H9 (cell line): ENCODE measurements around the gene PHLPP2. TPM values are rescaled to one million over a fixed set of nuclear protein-coding genes. Genes with fewer than 3 reads are reported as not detected.

Source experiments
- DNase-seq: peaks from one replicate; pipeline ENCODE4 v3.0.0-alpha.2; 2017
- H2AFZ ChIP-seq: one replicate; pipeline ENCODE4 v1.6.1; 2013; ENCODE audit warnings: mild to moderate bottlenecking, low read length, control low read depth, moderate library complexity
- H2AK5ac ChIP-seq: 2 replicates; pipeline ENCODE4 v1.6.1; 2013; ENCODE audit warnings: low read length, control low read depth, mixed read lengths; ENCODE audit not compliant: insufficient read length
- H2BK120ac ChIP-seq: one replicate; pipeline ENCODE4 v1.6.1; 2013; ENCODE audit warnings: low read depth, mild to moderate bottlenecking, low read length, control low read depth, inconsistent platforms; ENCODE audit not compliant: poor library complexity, severe bottlenecking
- H2BK12ac ChIP-seq: 2 replicates; pipeline ENCODE4 v1.6.1; 2013; ENCODE audit warnings: low read length, control low read depth, mixed read lengths, low read depth; ENCODE audit not compliant: insufficient read length
- H2BK15ac ChIP-seq: 2 replicates; pipeline ENCODE4 v1.6.1; 2013; ENCODE audit warnings: low read depth, low read length, control low read depth
- H2BK20ac ChIP-seq: one replicate; pipeline ENCODE4 v1.6.1; 2013; ENCODE audit warnings: low read depth, mild to moderate bottlenecking, low read length, control low read depth, inconsistent platforms; ENCODE audit not compliant: poor library complexity, severe bottlenecking
- H2BK5ac ChIP-seq: 2 replicates; pipeline ENCODE4 v1.6.1; 2013; ENCODE audit warnings: low read length, control low read depth, mixed read lengths; ENCODE audit not compliant: insufficient read length
- H3K14ac ChIP-seq: 2 replicates; pipeline ENCODE4 v1.6.1; 2013; ENCODE audit warnings: low read length, control low read depth; ENCODE audit not compliant: insufficient read depth
- H3K18ac ChIP-seq: 2 replicates; pipeline ENCODE4 v1.6.1; 2013; ENCODE audit warnings: low read depth, mild to moderate bottlenecking, mixed read lengths, low read length, control low read depth; ENCODE audit not compliant: insufficient read length
- H3K23ac ChIP-seq: 2 replicates; pipeline ENCODE4 v1.6.1; 2013; ENCODE audit warnings: low read length, control low read depth, mixed read lengths, low read depth; ENCODE audit not compliant: insufficient read length
- H3K23me2 ChIP-seq: 2 replicates; pipeline ENCODE4 v1.6.1; 2013; ENCODE audit warnings: low read depth, mild to moderate bottlenecking, mixed read lengths, low read length, control low read depth; ENCODE audit not compliant: insufficient read length, poor library complexity, severe bottlenecking
- H3K27ac ChIP-seq: 2 replicates; pipeline ENCODE4 v1.5.1; 2013; ENCODE audit warnings: low read length, control low read depth, mixed read lengths, low read depth; ENCODE audit not compliant: insufficient read length
- H3K27me3 ChIP-seq: 2 replicates; pipeline ENCODE4 v1.6.1; 2013; ENCODE audit warnings: low read length, control low read depth, inconsistent platforms; ENCODE audit not compliant: insufficient read depth
- H3K4ac ChIP-seq: 2 replicates; pipeline ENCODE4 v1.6.1; 2013; ENCODE audit warnings: low read depth, mild to moderate bottlenecking, control low read depth, inconsistent platforms, low read length, moderate library complexity
- H3K4me1 ChIP-seq: 2 replicates; pipeline ENCODE4 v1.6.1; 2013; ENCODE audit warnings: low read length, control low read depth, inconsistent platforms; ENCODE audit not compliant: insufficient read depth
- H3K4me2 ChIP-seq: 2 replicates; pipeline ENCODE4 v1.6.1; 2013; ENCODE audit warnings: low read length, control low read depth, mixed read lengths; ENCODE audit not compliant: insufficient read length, insufficient read depth
- H3K56ac ChIP-seq: 2 replicates; pipeline ENCODE4 v1.6.1; 2013; ENCODE audit warnings: low read depth, mild to moderate bottlenecking, mixed read lengths, low read length, control low read depth; ENCODE audit not compliant: insufficient read length
- H3K79me1 ChIP-seq: 2 replicates; pipeline ENCODE4 v1.6.1; 2013; ENCODE audit warnings: low read depth, mild to moderate bottlenecking, moderate library complexity, low read length, control low read depth, inconsistent platforms; ENCODE audit not compliant: insufficient read depth, poor library complexity, severe bottlenecking
- H3K79me2 ChIP-seq: 2 replicates; pipeline ENCODE4 v1.6.1; 2013; ENCODE audit warnings: low read length, control low read depth, inconsistent platforms; ENCODE audit not compliant: insufficient read depth
- H3K9ac ChIP-seq: 2 replicates; pipeline ENCODE4 v1.6.1; 2013; ENCODE audit warnings: low read length, control low read depth, mixed read lengths; ENCODE audit not compliant: insufficient read length; ENCODE audit errors: extremely low read depth
- H3K9me3 ChIP-seq: one replicate; pipeline ENCODE4 v1.6.1; 2013; ENCODE audit warnings: low read depth, low read length, inconsistent platforms; ENCODE audit not compliant: control insufficient read depth
- H3T11ph ChIP-seq: one replicate; pipeline ENCODE4 v1.6.1; 2013; ENCODE audit warnings: mild to moderate bottlenecking, low read length, control low read depth, inconsistent platforms
- H4K20me1 ChIP-seq: one replicate; pipeline ENCODE4 v1.6.1; 2013; ENCODE audit not compliant: control insufficient read depth, insufficient read length, insufficient read depth
- H4K5ac ChIP-seq: 2 replicates; pipeline ENCODE4 v1.6.1; 2013; ENCODE audit warnings: low read depth, mild to moderate bottlenecking, mixed read lengths, low read length, control low read depth; ENCODE audit not compliant: insufficient read length
- H4K8ac ChIP-seq: replicated peaks from 2 replicates; pipeline ENCODE4 v1.6.1; 2013; ENCODE audit warnings: low read length, control low read depth, mixed read lengths, low read depth; ENCODE audit not compliant: insufficient read length
- H4K91ac ChIP-seq: 2 replicates; pipeline ENCODE4 v1.6.1; 2013; ENCODE audit warnings: low read depth, mild to moderate bottlenecking, moderate library complexity, mixed read lengths, low read length, control low read depth; ENCODE audit not compliant: insufficient read length
- H3K27ac Mint-ChIP-seq, 3 experiments: 2 replicates in 2 of 3; 3 replicates in 1 of 3; pipeline ENCODE4 v1.8.0; 2020 to 2021; ENCODE audit warnings: mixed read lengths in 3 of 3, mild to moderate bottlenecking in 1 of 3, moderate library complexity in 1 of 3
- H3K27me3 Mint-ChIP-seq: 2 replicates; pipeline ENCODE4 v1.8.0; 2021; ENCODE audit warnings: low read depth, mild to moderate bottlenecking, moderate library complexity, mixed read lengths
- H3K36me3 Mint-ChIP-seq, 3 experiments: 2 replicates in 2 of 3; 3 replicates in 1 of 3; pipeline ENCODE4 v1.8.0; 2020 to 2021; ENCODE audit warnings: low read depth in 3 of 3, mixed read lengths in 3 of 3; ENCODE audit not compliant: insufficient read depth in 1 of 3
- H3K4me1 Mint-ChIP-seq, 2 experiments: 2 replicates each; pipeline ENCODE4 v1.8.0; 2020; ENCODE audit warnings: mixed read lengths in 2 of 2
- H3K4me3 Mint-ChIP-seq, 2 experiments: 2 replicates in 1 of 2; 3 replicates in 1 of 2; pipeline ENCODE4 v1.8.0; 2020 to 2021; ENCODE audit warnings: mild to moderate bottlenecking in 2 of 2, mixed read lengths in 2 of 2, moderate library complexity in 1 of 2
- H3K9me3 Mint-ChIP-seq, 2 experiments: 2 replicates in 1 of 2; 3 replicates in 1 of 2; pipeline ENCODE4 v1.8.0; 2020; ENCODE audit warnings: mild to moderate bottlenecking in 2 of 2, mixed read lengths in 2 of 2, moderate library complexity in 1 of 2
- CTCF ChIP-seq: fragments of 200-600 bp; sonication (generic); conservative IDR thresholded peaks from 3 replicates; pipeline ENCODE4 v1.8.0; 2021; ENCODE audit warnings: antibody characterized with exemption, mild to moderate bottlenecking
- WGBS: extraction: QIAGEN DNeasy Blood & Tissue Kit; methylation state at CpG from one replicate; pipeline ENCODE4 v1.1.7; 2013; ENCODE audit warnings: missing lambda C conversion rate, low lambda C conversion rate, mixed read lengths; ENCODE audit not compliant: insufficient read length; ENCODE audit errors: extremely low coverage; 5-methylcytosine and 5-hydroxymethylcytosine counted together
- total RNA-seq: library from RNA; stranded (reverse); gene quantifications from 2 replicates; pipeline ENCODE4 v1.2.1, GENCODE V29; 2021

Gene PHLPP2
- total RNA-seq, 1 experiment from 2014 or later: 23.2 TPM

- peaks cover 72 to 76% of the 10 kb centered on the region in 2 experiments for H3K4me1 Mint-ChIP-seq
- H4K20me1 ChIP-seq: no peaks in the 10 kb centered on the region
Measured at GRCh38 chr16:71709229-71709781, 15.2 kb downstream of the PHLPP2 start.

More at GRCh38 chr16:71709229-71709781, 15.2 kb downstream of the PHLPP2 start:
- H3K4me1 ChIP-seq: peaks cover 19% of the 10 kb centered on the region
- no peak overlapping the region for H2AFZ ChIP-seq
- Mint-ChIP-seq H3K36me3 (peaks cover 0 to 12% (median 0%) of the 10 kb centered on the region in 3 experiments; a peak in 3 of 7 replicates), H3K27me3 (no peaks in the 10 kb centered on the region), H3K27ac (peak overlapping the region; percentile 27 to 90 (median 62); a peak in 6 of 7 replicates), H3K4me3 (no peak overlapping the region), H3K9me3 (no peaks in the 10 kb centered on the region)
- H3K79me1 ChIP-seq: peaks cover 8% of the 10 kb centered on the region
- H2BK20ac ChIP-seq: no peak overlapping the region
- H3K9me3 ChIP-seq: no peaks in the 10 kb centered on the region
- no peak overlapping the region for H3K14ac ChIP-seq
- H3K23me2 ChIP-seq: no peaks in the 10 kb centered on the region
- H2BK5ac ChIP-seq: no peak overlapping the region
- no peak overlapping the region for H3T11ph ChIP-seq
- peaks cover 8% of the 10 kb centered on the region; the same call in 1 of the 2 replicates for H3K79me2 ChIP-seq
- no peak overlapping the region for H2AK5ac ChIP-seq
- no peak for TF ChIP-seq CTCF
- DNase-seq: no peak
- H3K56ac ChIP-seq: no peak overlapping the region
- no peak overlapping the region for H3K9ac ChIP-seq
- no CpG with 5 or more reads among the region's 2 CpGs for WGBS
- no peak overlapping the region for H2BK120ac ChIP-seq
- no peak overlapping the region for H4K91ac ChIP-seq
- no peak overlapping the region for H4K5ac ChIP-seq
- H3K27me3 ChIP-seq: no peaks in the 10 kb centered on the region
- H2BK15ac ChIP-seq: no peak overlapping the region
- H4K8ac ChIP-seq: no peak overlapping the region
- no peak overlapping the region for H3K4ac ChIP-seq
- H3K4me2 ChIP-seq: no peak overlapping the region
- no peak overlapping the region for H2BK12ac ChIP-seq
- no peak overlapping the region for H3K23ac ChIP-seq
- H3K27ac ChIP-seq: no peak overlapping the region
- H3K18ac ChIP-seq: no peak overlapping the region
